ENCODE data around the gene RHOG.

The RHOG gene

DNA sequence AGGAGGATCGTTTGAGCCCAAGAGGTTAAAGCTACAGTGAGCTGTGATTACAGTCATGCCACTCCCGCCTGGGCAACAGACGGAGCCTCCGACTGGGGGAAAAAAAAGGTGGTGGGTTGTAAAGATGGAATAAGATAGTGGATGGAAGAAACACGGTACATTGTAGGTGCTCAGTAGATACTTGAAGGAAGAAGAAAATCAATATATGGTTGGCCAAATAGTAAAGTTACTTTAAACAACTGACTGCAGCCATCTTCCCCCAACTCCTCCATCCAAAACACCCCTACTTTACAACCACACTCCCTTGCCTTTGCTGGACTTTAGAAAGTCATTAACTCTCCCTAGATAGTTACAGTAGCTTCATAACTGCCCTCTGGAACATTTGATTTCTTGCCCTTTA lies 40.9 kb downstream of the RHOG start:
- TF ChIP-seq, protein P1, sequence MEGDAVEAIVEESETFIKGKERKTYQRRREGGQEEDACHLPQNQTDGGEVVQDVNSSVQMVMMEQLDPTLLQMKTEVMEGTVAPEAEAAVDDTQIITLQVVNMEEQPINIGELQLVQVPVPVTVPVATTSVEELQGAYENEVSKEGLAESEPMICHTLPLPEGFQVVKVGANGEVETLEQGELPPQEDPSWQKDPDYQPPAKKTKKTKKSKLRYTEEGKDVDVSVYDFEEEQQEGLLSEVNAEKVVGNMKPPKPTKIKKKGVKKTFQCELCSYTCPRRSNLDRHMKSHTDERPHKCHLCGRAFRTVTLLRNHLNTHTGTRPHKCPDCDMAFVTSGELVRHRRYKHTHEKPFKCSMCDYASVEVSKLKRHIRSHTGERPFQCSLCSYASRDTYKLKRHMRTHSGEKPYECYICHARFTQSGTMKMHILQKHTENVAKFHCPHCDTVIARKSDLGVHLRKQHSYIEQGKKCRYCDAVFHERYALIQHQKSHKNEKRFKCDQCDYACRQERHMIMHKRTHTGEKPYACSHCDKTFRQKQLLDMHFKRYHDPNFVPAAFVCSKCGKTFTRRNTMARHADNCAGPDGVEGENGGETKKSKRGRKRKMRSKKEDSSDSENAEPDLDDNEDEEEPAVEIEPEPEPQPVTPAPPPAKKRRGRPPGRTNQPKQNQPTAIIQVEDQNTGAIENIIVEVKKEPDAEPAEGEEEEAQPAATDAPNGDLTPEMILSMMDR (IDR thresholded peaks at IDR 0.05; ENCODE audit: borderline replicate concordance, insufficient read depth, low read depth, low read length): no peak
- H3K4me3 ChIP-seq (ENCODE audit: low read depth, low read length): no peak overlapping the region

DNA sequence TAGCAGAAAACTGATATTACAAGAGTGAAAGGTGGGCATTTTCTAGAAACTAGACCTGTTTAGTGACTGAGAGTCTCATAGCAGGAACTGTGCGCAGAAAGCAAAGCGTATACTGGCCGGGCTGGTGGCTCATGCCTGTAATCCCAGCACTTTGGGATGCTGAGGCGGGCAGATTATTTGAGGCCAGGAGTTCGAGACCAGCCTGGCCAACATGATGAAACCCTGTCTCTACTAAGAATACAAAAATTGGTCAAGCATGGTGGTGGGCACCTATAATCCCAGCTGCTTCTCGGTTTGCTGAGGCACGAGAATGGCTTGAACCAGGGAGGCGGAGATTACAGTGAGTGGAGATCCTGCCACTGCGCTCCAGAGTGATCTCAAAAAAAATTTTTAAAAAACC lies 41.6 kb downstream of the RHOG start:
- H3K4me3 ChIP-seq (ENCODE audit: low read depth, low read length): no peak overlapping the region
- TF ChIP-seq, protein P1 (IDR thresholded peaks at IDR 0.05; ENCODE audit: borderline replicate concordance, insufficient read depth, low read depth, low read length): no peak

DNA sequence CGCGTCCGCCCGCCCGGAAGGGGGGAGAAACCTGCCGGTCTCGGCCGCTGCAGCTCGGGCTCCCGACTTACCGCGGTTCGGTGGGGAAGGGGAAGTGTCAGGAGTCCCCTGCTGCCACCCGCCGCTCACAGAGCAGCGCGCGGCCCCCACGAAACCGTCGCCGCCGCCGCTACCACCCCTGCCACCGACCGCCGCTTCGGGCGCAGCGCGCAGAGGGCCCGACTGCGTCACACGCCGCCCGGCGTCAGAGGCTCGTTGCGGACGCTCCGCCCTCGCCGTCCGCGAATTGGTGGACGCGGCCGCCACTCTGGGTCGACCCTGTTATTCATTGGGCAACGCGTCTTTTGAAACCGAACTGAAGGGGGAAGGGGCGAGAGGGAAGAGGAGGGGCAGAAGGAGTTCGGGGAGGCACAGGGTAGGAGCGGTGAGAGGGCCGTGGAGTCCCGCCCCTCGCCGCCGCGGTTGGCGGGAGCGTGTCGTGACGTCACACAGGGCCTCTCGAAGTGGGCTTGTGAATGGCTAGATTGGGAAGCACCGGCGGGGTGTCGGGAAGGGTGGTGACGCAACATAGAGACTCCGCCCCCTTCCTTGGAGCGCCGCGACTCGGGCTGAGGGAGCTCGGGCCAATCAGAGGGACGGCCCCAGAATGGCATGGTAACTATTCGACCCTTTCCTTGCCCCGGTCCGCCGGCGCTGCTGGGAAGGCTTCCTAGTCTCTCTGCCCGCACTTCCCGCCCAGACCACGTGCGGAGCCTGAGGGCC lies 43.2 kb downstream of the RHOG start, which contains the start of gene NUP98:
Gene NUP98 (minus strand): TSS at position 226 of the 762 bp plus-strand sequence. CDS start 15,437 bp downstream, outside the sequence.
- TF ChIP-seq, protein P1 (IDR thresholded peaks at IDR 0.05; ENCODE audit: borderline replicate concordance, insufficient read depth, low read depth, low read length): no peak
- peak within 1 kb of the TSS; percentile 99 for H3K4me3 ChIP-seq (ENCODE audit: low read depth, low read length)

DNA sequence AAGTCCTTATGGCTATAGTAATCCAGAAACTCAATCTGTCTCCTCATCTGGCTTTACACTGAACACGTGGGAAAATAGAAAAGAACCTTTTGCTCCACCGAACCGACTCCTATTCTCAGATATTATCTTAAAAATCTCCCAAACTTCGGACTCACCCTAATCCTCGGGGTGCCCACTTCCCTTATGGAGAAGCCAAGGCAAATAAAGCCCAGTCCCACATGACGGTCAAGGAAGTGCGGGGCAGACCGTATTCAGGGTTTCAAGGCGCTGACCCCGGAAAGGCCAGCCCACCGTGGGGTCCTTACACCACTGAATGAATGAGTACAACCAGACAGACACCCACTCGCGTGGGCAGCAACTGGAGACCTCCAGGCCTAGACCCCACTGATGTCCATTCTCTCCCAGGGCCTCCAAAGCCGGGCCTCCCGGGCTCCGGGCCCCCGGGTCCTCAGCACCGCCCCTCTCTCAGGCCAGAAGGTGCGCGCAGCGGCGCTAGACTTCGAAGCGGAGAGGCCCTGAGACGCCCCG lies 43.9 kb downstream of the RHOG start:
- H3K4me3 ChIP-seq (ENCODE audit: low read depth, low read length): peak overlapping the region; percentile 99
- TF ChIP-seq, protein P1 (IDR thresholded peaks at IDR 0.05; ENCODE audit: borderline replicate concordance, insufficient read depth, low read depth, low read length): no peak

DNA sequence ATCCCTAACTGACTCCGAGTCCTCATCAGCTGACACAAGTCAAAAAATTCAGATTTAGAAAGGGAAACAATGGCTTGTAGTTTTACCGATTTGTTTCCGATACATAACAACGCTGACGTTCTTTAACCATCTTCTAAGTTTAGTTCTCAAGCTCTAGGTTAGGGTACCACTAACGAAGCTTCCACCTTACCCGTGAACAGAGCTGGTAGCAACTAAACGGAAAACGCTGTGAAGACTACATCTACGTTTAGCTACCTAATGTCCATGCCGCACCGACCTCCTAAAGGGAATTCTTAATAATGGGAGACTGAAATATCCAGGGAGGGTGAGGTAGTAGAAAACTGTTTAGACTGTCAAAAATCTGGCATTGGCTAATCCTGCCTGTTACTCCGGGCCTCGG lies 44.4 kb downstream of the RHOG start:
- TF ChIP-seq, protein P1 (IDR thresholded peaks at IDR 0.05; ENCODE audit: borderline replicate concordance, insufficient read depth, low read depth, low read length): no peak
- peak overlapping the region; percentile 99 for H3K4me3 ChIP-seq (ENCODE audit: low read depth, low read length)

DNA sequence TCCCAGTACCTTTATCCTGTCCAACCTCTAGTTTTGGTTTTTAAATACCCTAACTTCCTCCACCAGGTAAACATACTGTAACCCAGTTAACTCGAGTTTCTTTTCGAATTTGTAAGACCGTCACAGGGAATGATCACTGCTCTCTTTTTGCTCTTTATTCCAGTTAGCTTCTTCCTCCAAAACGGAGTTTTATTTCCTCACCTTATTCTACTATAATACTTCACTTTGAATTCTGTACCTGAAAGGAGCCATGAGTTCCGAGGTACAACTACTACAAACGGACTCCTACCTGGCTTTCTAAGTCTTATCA lies 44.8 kb downstream of the RHOG start:
- TF ChIP-seq, protein P1 (IDR thresholded peaks at IDR 0.05; ENCODE audit: borderline replicate concordance, insufficient read depth, low read depth, low read length): no peak
- H3K4me3 ChIP-seq (ENCODE audit: low read depth, low read length): no peak overlapping the region

All from GM12875 (cell line).